ENCODE measurements around the gene SLC22A3.

- TF ChIP-seq CTCF (conservative IDR thresholded peaks at IDR 0.05 in 1 of 2, IDR thresholded peaks at IDR 0.05 in 1 of 2; ENCODE audit: low read depth in 1 of 2, low read length in 2 of 2): no peak
- TF ChIP-seq EZH2 (IDR thresholded peaks at IDR 0.05; ENCODE audit: low read length, missing control alignments): no peak
These were observed 16.9 kb downstream of the SLC22A3 start for GRCh38 chr6:160365117-160365516.

Measured in fibroblast of lung (primary cell).